WI38 (cell line): ENCODE results near the gene DYNC1I1.

ENCODE experiments used
- H3K4me3 ChIP-seq: 2 replicates; pipeline ENCODE4 v1.5.1; 2011; ENCODE audit warnings: low read depth, mild to moderate bottlenecking, control low read depth, low read length
- TF ChIP-seq, protein P1 (sequence below): IDR thresholded peaks from 2 replicates; pipeline ENCODE4 v1.5.1; 2012; ENCODE audit warnings: low read depth, mild to moderate bottlenecking, control low read depth, low read length

Gene DYNC1I1

DNA sequence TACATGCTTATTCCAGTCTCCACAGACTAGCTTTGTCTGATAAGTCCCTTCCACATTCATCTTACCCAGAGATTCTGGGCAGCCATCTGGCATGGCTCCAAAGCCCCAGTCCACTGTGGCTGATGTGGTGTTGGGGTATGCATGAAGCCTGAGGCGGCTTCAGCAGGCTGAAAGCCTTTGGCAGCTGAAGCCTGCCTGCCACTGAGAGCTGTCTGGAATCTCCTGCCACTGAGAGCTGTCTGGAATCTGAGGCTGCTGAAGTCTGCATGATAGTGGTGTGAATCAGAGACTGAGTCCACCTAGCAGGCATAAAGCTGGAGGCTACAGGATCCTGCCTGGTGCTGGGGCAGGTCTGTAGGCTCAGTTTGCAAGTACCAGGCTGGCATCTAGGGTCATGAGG is 87.1 kb downstream of the DYNC1I1 start:
- TF ChIP-seq, protein P1, sequence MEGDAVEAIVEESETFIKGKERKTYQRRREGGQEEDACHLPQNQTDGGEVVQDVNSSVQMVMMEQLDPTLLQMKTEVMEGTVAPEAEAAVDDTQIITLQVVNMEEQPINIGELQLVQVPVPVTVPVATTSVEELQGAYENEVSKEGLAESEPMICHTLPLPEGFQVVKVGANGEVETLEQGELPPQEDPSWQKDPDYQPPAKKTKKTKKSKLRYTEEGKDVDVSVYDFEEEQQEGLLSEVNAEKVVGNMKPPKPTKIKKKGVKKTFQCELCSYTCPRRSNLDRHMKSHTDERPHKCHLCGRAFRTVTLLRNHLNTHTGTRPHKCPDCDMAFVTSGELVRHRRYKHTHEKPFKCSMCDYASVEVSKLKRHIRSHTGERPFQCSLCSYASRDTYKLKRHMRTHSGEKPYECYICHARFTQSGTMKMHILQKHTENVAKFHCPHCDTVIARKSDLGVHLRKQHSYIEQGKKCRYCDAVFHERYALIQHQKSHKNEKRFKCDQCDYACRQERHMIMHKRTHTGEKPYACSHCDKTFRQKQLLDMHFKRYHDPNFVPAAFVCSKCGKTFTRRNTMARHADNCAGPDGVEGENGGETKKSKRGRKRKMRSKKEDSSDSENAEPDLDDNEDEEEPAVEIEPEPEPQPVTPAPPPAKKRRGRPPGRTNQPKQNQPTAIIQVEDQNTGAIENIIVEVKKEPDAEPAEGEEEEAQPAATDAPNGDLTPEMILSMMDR, result no peak
- H3K4me3 ChIP-seq, result no peak overlapping the region

GRCh38 chr7:95861041-95861440 is 88.7 kb downstream of the DYNC1I1 start:
- TF ChIP-seq, protein P1, result no peak
- H3K4me3 ChIP-seq, result no peak overlapping the region

GRCh38 chr7:95863623-95864022 is 91.3 kb downstream of the DYNC1I1 start:
- no peak overlapping the region for H3K4me3 ChIP-seq
- TF ChIP-seq, protein P1, result no peak

DNA sequence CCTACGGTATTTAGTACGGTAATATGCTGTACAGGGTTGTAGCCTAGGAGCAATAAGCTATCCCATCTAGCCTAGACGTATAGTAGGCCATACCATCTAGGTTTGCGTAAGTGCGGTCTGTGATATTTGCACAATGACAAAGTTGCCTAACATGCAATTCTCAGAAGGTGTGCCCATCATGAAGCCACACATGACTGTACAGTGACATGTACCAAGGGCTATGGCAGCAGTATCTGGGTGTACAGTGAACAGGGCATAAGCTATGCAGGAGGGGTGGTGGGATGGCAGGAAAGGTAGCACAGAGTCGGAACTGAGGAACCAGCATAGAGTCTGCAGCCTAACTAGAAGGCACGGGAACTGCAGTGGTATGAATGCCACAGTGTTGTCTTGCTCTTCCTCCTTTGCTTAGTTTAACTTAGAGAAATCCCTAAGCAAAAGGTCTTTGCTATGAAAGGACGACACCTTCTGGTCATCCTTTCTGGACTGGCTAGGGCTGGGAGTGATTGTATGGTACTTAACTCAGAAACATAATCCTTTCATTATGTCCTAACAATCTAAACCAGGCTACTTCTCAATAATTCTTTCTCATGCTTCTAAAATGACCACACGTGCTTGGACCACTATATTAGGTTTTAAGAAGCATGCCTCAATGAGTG is 93.5 kb downstream of the DYNC1I1 start:
- TF ChIP-seq, protein P1, result no peak

GRCh38 chr7:95867309-95867708 is 95.0 kb downstream of the DYNC1I1 start:
- no peak overlapping the region for H3K4me3 ChIP-seq
- TF ChIP-seq, protein P1, result no peak

More for the DNA sequence above, 93.5 kb downstream of the DYNC1I1 start:
- no peak overlapping the region for H3K4me3 ChIP-seq

DNA sequence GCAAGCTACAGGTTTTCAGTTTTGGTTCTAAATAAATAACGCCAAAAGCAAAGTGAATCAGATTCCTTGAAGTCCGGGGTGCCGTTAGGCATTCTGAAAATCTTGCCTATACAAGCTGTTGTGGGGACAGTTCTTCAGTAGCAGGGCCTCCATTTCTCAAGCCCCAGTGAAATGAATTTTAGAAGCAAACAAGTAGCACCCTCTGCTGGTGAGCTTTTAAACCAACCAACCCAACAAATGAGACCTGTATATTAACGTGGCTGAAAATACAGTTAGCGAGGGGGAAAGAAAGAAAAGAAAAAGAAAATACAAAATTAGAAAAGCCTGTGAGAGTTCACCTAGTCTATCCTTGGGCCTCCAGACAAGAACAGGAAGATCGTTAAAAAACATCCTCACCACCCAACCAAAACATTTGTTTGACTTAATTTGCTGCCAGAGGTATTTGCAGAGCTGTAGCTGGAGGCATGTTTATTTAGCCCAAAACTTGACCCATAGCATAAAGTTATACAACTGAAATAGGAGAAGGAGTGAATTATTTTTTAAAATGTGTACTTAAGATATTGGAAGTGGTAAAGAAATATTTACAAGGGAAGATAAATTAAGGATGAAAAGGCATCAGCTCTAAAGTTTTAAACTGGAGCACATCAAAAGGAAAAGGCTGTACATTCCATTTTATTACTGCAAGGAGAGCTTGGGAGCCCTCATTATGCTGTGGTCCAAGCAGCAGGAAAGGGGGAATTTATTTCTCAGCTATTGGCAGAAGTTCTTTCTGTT is 98.9 kb downstream of the DYNC1I1 start:
- no peak overlapping the region for H3K4me3 ChIP-seq
- TF ChIP-seq, protein P1, result 0 out of 2 replicates have a peak, but pooled peaks have one; percentile 6

DNA sequence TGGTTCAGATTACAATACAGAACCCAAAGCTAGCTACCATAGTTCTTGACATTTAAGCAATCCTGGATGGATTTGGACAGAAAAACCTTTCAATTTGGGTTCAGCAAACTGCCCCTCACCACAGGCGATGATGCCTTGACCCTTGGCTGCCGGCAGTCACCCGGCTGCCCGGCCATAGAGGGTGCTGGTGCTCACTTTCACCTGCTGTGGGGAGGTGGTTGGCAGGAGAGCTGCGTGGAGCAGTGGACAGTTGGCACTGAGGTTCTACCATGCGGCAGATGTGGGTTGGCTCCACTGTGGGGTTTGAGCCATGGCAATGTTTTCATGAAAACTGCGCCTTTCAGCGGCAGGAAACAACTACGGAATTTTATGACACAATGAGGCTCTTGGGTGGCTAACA is 99.5 kb downstream of the DYNC1I1 start:
- TF ChIP-seq, protein P1, result no peak
- no peak overlapping the region for H3K4me3 ChIP-seq
